Body of pancreas (tissue), 4 donors: Measurements from ENCODE around the gene SFXN5. TPM values are rescaled to one million over a fixed set of nuclear protein-coding genes. Genes with fewer than 3 reads are reported as not detected.

Experiments used
- ATAC-seq: fragments of 150-250 bp; one replicate; pipeline ENCODE4 v1.9.1; 2016
- DNase-seq, 4 donors: peaks; one replicate each; pipeline ENCODE4 v3.0.0-alpha.2; 2019
- H3K27ac ChIP-seq, 4 donors: fragments of 200-600 bp; sonication (generic); 1 replicate in 3 of 4; 2 replicates in 1 of 4; pipeline versions ENCODE4 v1.5.1 to v1.6.1; 2016 to 2019; ENCODE audit warnings: mild to moderate bottlenecking in 1 of 4, mixed read lengths in 1 of 4, moderate library complexity in 1 of 4
- H3K27me3 ChIP-seq, 2 donors: fragments of 200-600 bp; sonication (generic); one replicate each; pipeline ENCODE4 v1.6.0; 2016; ENCODE audit warnings: mild to moderate bottlenecking in 1 of 2
- H3K36me3 ChIP-seq, 2 donors: fragments of 200-600 bp; sonication (generic); replicated peaks in 1 of 2; 2 replicates each; pipeline ENCODE4 v1.5.1; 2016; ENCODE audit warnings: low read depth in 2 of 2; ENCODE audit not compliant: insufficient read depth in 1 of 2
- H3K4me1 ChIP-seq: fragments of 200-600 bp; sonication (generic); one replicate; pipeline ENCODE4 v1.6.0; 2016
- H3K4me3 ChIP-seq, 2 donors: fragments of 200-600 bp; sonication (generic); 1 replicate in 1 of 2; 2 replicates in 1 of 2; pipeline ENCODE4 v1.5.1; 2016 to 2019
- H3K9me3 ChIP-seq, 3 donors: fragments of 200-600 bp; sonication (generic); 1 replicate in 2 of 3; 2 replicates in 1 of 3; pipeline ENCODE4 v1.5.1; 2016
- CTCF ChIP-seq, 7 experiments: fragments of 450-650 bp in 4 of 7; fragments of 200-600 bp in 3 of 7; sonication (generic) in 3 of 7; IDR thresholded peaks; one replicate each; pipeline ENCODE4 v1.5.1; 2016 to 2019; ENCODE audit warnings: antibody characterized with exemption in 7 of 7
- POLR2A ChIP-seq, 3 donors: fragments of 450-650 bp; IDR thresholded peaks; one replicate each; pipeline ENCODE4 v1.6.1; 2016; ENCODE audit warnings: antibody characterized with exemption in 3 of 3, mild to moderate bottlenecking in 2 of 3
- WGBS, 2 donors: methylation state at CpG; one replicate each; pipeline ENCODE4 v1.1.5; 2017; 5-methylcytosine and 5-hydroxymethylcytosine counted together
- intact Hi-C: fragments of 100-400 bp; cut with DNase I; formaldehyde crosslinking; loops from one replicate; pipeline ENCODE4 v1.15.1; 2023
- total RNA-seq, 2 donors: library from RNA; depleted of rRNA; stranded (reverse); fragments of >200 nt; gene quantifications; one replicate each; pipeline ENCODE4 v1.1.0, GENCODE V29; 2016

Gene SFXN5
- total RNA-seq, 2 donors from 2014 or later: 4.3 to 5.4 TPM

DNA sequence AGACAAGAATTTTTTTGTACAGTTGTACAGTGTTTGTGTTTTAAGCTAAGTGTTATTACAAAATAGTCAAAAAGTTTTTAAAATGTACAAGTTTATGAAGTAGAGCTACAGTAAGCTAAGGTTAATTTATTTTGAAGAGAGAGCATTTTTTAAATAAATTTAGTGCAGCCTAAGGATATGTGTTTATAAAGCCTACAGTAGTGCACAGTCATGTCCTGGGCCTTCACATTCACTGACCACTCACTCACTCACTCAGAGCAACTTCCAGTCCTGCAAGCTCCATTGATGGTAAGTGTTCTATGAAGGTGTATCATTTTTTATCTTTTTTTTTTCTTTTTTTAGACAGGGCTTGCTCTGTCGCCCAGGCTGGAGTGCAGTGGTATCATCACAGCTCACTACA, 44.2 kb downstream of the SFXN5 start:
- Histone ChIP-seq H3K4me3 (no peak overlapping the region), H3K9me3 (no peaks in the 10 kb centered on the region), H3K27ac (no peak overlapping the region), H3K36me3 (no peaks in the 10 kb centered on the region), H3K4me1 (peaks cover 13% of the 10 kb centered on the region), H3K27me3 (no peaks in the 10 kb centered on the region)
- TF ChIP-seq CTCF (IDR thresholded peaks at IDR 0.05) (no peak), POLR2A (IDR thresholded peaks at IDR 0.05) (no peak)
- intact Hi-C loops: no loop called here
- DNase-seq: no peak
- ATAC-seq: no peak
- WGBS, 2 donors: 83 to 92% methylated on average over 1 of the region's 1 CpG

DNA sequence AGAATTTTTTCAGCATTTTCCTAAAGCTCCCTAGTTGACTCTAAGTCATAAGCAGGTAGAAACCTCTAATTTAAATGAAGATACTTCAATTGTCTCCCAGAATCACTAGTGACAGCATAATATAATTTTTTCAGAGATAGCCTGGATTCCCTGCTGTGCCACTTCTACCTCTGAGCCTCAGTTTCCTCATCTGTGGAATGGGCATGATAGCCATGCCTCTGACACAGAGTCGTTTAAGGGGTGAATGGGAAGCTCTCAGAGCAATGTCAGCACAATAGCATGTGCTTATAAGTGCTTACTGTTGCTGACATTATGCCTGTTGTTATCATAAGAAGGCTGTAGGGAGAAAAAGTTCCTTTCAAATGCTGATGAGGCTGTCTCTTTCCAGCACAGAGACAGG, 48.0 kb downstream of the SFXN5 start:
- ATAC-seq (no peak), DNase-seq (no peak)
- H3K27me3 ChIP-seq: no peaks in the 10 kb centered on the region
- intact Hi-C loops: no loop called here
- WGBS, 2 donors: 69 to 81% methylated on average over 1 of the region's 1 CpG
- H3K27ac ChIP-seq: no peak overlapping the region
- no peaks in the 10 kb centered on the region for H3K9me3 ChIP-seq
- no peak for TF ChIP-seq POLR2A (IDR thresholded peaks at IDR 0.05)
- no peak for TF ChIP-seq CTCF (IDR thresholded peaks at IDR 0.05)
- H3K4me3 ChIP-seq: no peak overlapping the region
- no peaks in the 10 kb centered on the region for H3K36me3 ChIP-seq
- H3K4me1 ChIP-seq: no peaks in the 10 kb centered on the region

DNA sequence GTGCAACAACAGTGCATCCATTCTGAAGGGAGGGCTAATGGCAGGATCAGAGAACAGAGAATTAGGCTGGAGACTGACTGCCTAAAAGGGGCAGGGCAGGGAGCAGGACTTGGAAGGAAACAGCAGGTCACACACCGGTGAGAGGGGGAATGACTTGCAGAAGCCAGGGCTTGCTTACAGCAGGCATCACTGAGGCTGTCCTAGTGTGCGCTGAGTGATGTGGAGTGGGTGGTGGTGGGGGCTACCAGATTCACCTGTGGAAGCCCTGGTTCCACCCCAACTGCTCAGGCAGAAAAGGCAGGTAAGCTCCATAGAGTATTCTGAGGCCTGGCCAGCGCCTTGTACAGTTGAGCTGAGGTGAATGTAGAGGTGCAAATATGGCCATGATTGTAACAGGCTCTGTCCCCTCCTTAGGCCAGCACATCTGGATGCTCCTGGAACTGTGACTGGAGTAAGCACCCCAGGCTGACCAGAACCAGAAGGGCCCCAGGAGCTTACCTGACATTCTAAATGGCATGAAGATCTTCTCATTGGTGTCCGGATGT, 49.4 kb downstream of the SFXN5 start:
- Histone ChIP-seq H3K27me3 (no peaks in the 10 kb centered on the region), H3K4me1 (no peaks in the 10 kb centered on the region), H3K36me3 (no peaks in the 10 kb centered on the region), H3K4me3 (no peak overlapping the region), H3K9me3 (no peaks in the 10 kb centered on the region), H3K27ac (no peak overlapping the region)
- no peak for DNase-seq
- intact Hi-C loops: no loop called here
- no peak for ATAC-seq
- TF ChIP-seq POLR2A (IDR thresholded peaks at IDR 0.05) (no peak), CTCF (IDR thresholded peaks at IDR 0.05) (no peak)
- 94 to 97% methylated on average over 3 to 4 of the region's 4 CpGs for WGBS, 2 donors

- no peak overlapping the region for H3K27ac ChIP-seq
- intact Hi-C loops: no loop called here
- H3K36me3 ChIP-seq: no peaks in the 10 kb centered on the region
Observed at GRCh38 chr2:73021371-73022010, 50.0 kb downstream of the SFXN5 start.

More at GRCh38 chr2:73021371-73022010, 50.0 kb downstream of the SFXN5 start:
- H3K27me3 ChIP-seq: no peaks in the 10 kb centered on the region
- ATAC-seq: no peak
- H3K9me3 ChIP-seq: no peaks in the 10 kb centered on the region
- H3K4me1 ChIP-seq: no peaks in the 10 kb centered on the region
- TF ChIP-seq POLR2A (IDR thresholded peaks at IDR 0.05) (no peak), CTCF (IDR thresholded peaks at IDR 0.05) (no peak)
- DNase-seq: no peak
- H3K4me3 ChIP-seq: no peak overlapping the region
- WGBS, 2 donors: 75 to 81% methylated on average over 7 to 8 of the region's 8 CpGs
